ENCODE data around the gene TAGLN3.

DNA sequence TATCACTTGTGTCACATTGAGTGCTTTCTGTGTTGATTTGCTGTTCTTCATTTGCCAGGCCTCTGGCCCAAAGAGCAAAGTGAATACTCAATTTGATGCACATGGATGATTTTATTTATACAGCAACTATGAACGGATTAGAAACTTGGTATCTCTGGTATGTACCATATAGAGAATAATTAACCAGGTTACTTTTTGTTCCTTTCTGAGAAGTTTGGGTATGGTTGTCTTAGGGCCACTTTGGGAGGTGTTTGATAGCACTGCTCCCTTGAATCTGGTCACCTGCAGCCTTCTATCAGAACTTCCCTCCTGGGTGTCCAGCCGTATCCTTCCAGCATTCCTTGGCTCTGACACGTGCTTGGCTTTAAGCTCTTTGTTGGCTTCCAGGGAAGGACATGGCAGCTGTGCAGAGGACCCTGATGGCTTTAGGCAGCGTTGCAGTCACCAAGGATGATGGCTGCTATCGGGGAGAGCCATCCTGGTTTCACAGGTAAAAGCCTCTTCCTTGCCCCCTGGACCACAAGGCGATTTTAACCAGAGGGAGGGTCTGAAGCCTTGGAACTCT, 12.7 kb downstream of the TAGLN3 start:
- TF ChIP-seq, protein P1, sequence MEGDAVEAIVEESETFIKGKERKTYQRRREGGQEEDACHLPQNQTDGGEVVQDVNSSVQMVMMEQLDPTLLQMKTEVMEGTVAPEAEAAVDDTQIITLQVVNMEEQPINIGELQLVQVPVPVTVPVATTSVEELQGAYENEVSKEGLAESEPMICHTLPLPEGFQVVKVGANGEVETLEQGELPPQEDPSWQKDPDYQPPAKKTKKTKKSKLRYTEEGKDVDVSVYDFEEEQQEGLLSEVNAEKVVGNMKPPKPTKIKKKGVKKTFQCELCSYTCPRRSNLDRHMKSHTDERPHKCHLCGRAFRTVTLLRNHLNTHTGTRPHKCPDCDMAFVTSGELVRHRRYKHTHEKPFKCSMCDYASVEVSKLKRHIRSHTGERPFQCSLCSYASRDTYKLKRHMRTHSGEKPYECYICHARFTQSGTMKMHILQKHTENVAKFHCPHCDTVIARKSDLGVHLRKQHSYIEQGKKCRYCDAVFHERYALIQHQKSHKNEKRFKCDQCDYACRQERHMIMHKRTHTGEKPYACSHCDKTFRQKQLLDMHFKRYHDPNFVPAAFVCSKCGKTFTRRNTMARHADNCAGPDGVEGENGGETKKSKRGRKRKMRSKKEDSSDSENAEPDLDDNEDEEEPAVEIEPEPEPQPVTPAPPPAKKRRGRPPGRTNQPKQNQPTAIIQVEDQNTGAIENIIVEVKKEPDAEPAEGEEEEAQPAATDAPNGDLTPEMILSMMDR (IDR thresholded peaks at IDR 0.05; ENCODE audit: insufficient read depth, low read length, poor library complexity, severe bottlenecking) = no peak
- TF ChIP-seq EZH2phosphoT487 (conservative IDR thresholded peaks at IDR 0.05; ENCODE audit: low read length) = no peak

All from SU-DHL-6 (cell line).